Measurements from ENCODE around the gene ZNF500. TPM values are rescaled to one million over a fixed set of nuclear protein-coding genes. Genes with fewer than 3 reads are reported as not detected.

The ZNF500 gene
- total and polyA plus RNA-seq, 2 of the 4 experiments (the other 2 are of a cell fraction), result 4.5 to 5.9 TPM

DNA sequence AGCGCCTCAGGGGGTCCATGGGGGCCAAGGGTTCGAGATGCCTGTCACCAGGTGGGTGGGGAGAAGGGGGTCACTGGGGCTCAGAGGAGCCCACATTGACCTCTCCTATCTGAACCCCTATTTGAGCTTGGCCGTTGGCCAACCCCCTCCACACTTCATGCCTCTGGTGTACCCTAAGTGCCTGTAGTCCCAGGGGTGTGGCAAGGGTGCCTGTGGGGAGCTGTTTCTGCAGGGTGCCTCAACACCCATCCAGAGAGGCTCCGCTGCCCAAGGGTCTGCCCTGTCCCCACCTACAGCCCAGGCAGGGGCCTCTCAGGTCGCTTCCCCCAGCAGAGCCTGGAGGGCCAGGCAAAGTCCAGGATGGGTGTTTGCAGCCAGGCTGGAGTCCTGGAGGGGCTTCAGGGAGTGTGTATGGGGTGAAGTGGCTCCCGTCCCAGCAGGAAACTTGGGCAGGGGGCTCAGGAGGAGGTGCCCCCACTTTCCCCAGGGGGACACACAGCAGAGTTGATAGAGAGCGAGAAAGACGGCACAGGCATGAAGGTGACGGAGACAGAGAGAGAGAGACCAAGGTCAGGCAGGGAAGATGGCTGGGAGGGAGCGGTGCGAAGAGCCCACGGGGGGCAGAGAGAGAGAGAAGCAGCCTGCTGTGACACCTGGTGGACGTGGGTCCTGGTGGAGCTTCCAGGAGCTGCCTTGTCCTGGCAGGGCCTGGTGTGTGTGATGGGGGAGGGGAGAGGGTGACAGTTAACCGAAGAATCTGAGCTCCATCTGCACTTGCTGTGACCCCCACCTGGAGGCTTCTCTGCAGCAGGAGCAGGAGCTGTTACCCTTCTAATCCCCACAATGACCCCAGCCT lies 20.9 kb upstream of the ZNF500 start, which contains the start of gene SEPTIN12 (continued):
- TF ChIP-seq RAD21 (IDR thresholded peaks at IDR 0.05; ENCODE audit: low read length), result no peak

- Histone ChIP-seq H3K4ac (ENCODE audit: low read depth, low read length) (no peak overlapping the region), H3K56ac (ENCODE audit: extremely low read depth, insufficient read depth, low read length) (no peak overlapping the region), H3K27ac (ENCODE audit: insufficient read depth, low read length) (no peak overlapping the region), H3K36me3 (ENCODE audit: control insufficient read depth, insufficient read depth, low read length) (no peaks in the 10 kb centered on the region), H3K4me2 (ENCODE audit: low read depth, low read length) (no peak overlapping the region), H3K79me1 (ENCODE audit: low read depth in 1 of 2, low read length in 2 of 2) (no peaks in the 10 kb centered on the region), H2AFZ (replicated peaks; ENCODE audit: low read length, poor library complexity) (peak overlapping the region; percentile 32), H3K27me3 (ENCODE audit: control insufficient read depth, insufficient read depth, low read length) (no peaks in the 10 kb centered on the region; the same call in 1 of the 2 replicates), H3K23ac (ENCODE audit: low read depth, low read length) (no peak overlapping the region), H2BK15ac (ENCODE audit: low read depth, low read length) (no peak overlapping the region), H3K14ac (replicated peaks; ENCODE audit: low read depth, low read length) (no peak overlapping the region), H2BK5ac (ENCODE audit: low read depth, low read length, poor library complexity, severe bottlenecking) (no peak overlapping the region), H2AK5ac (ENCODE audit: low read depth, low read length) (0 out of 2 replicates have a peak overlapping the region, but pooled peaks have one; percentile 8), H3K4me1 (ENCODE audit: control insufficient read depth, insufficient read depth, low read length) (no peaks in the 10 kb centered on the region), H2BK20ac (ENCODE audit: low read depth, low read length) (no peak overlapping the region), H4K20me1 (ENCODE audit: insufficient read depth, low read length) (no peaks in the 10 kb centered on the region), H3K4me3 (ENCODE audit: insufficient read depth, low read depth, low read length) (no peak overlapping the region), H2BK120ac (ENCODE audit: low read depth, low read length) (no peak overlapping the region), H2AK9ac (replicated peaks; ENCODE audit: low read depth, low read length, poor library complexity) (peak overlapping the region; percentile 28), H3K18ac (ENCODE audit: low read depth, low read length) (no peak overlapping the region), H4K91ac (ENCODE audit: insufficient read depth, low read depth, low read length) (no peak overlapping the region), H4K8ac (ENCODE audit: low read depth in 2 of 2, low read length in 2 of 2) (no peak overlapping the region), H4K5ac (ENCODE audit: low read depth, low read length) (no peak overlapping the region), H3K9me1 (ENCODE audit: insufficient read depth, low read length) (0 out of 2 replicates have a peak, but pooled peaks cover 3% of the 10 kb centered on the region), H3K9me3 (ENCODE audit: control insufficient read depth, insufficient read depth, low read length) (no peaks in the 10 kb centered on the region), H3K9ac (ENCODE audit: low read depth, low read length) (no peak overlapping the region)
- WGBS, 2 experiments (ENCODE audit: extremely low coverage in 2 of 2, insufficient read length in 1 of 2), result 86% methylated on average over 1 of the region's 8 CpGs; no CpG with 5 or more reads in 1 of the 2 experiments
- TF ChIP-seq MAFK (IDR thresholded peaks at IDR 0.05; ENCODE audit: low read depth, low read length) (peak; percentile 90), NFE2L2 (IDR thresholded peaks at IDR 0.05; ENCODE audit: low read depth, low read length) (peak; percentile 86), RCOR1 (IDR thresholded peaks at IDR 0.05; ENCODE audit: insufficient replicate concordance, low read length) (no peak), CHD1 (IDR thresholded peaks at IDR 0.05; ENCODE audit: low read depth, low read length) (no peak), POLR2A (IDR thresholded peaks at IDR 0.05; ENCODE audit: low read depth, low read length) (no peak), USF2 (IDR thresholded peaks at IDR 0.05; ENCODE audit: low read depth, low read length) (no peak), SMC3 (IDR thresholded peaks at IDR 0.05; ENCODE audit: low read depth, low read length) (no peak)
- POLR2A ChIA-PET (ENCODE audit: unreplicated experiment), result no interaction called here
- no TSS peak for BruUV-seq (replicated peaks)
- ATAC-seq (ENCODE audit: low read depth) (no peak), DNase-seq (no peak)
- CTCF ChIA-PET, result no interaction called here
- in situ Hi-C loops (cut with MboI; ENCODE audit: low sequenced_read_pairs) (no loop called here), intact Hi-C loops (cut with micrococcal nuclease) (no loop called here), dilution Hi-C loops (cut with HindIII; ENCODE audit: low sequenced_read_pairs, unreplicated experiment) (no loop called here)
Measured at GRCh38 chr16:4787068-4787467, 20.1 kb upstream of the ZNF500 start.
